GM12864 (cell line): ENCODE measurements around the gene RNGTT.

Experiments used
- DNase-seq: peaks from one replicate; pipeline ENCODE4 v3.0.0-alpha.2; 2011; ENCODE audit warnings: low read depth
- H3K4me3 ChIP-seq: 2 replicates; pipeline ENCODE4 v1.5.1; 2011; ENCODE audit warnings: mild to moderate bottlenecking, low read depth, low read length, control low read depth
- TF ChIP-seq, protein P1 (sequence below): IDR thresholded peaks from 2 replicates; pipeline ENCODE4 v1.5.1; 2011; ENCODE audit warnings: low read depth, mild to moderate bottlenecking, moderate library complexity, low read length, control low read depth, inconsistent platforms; ENCODE audit errors: missing control alignments

Gene RNGTT

DNA sequence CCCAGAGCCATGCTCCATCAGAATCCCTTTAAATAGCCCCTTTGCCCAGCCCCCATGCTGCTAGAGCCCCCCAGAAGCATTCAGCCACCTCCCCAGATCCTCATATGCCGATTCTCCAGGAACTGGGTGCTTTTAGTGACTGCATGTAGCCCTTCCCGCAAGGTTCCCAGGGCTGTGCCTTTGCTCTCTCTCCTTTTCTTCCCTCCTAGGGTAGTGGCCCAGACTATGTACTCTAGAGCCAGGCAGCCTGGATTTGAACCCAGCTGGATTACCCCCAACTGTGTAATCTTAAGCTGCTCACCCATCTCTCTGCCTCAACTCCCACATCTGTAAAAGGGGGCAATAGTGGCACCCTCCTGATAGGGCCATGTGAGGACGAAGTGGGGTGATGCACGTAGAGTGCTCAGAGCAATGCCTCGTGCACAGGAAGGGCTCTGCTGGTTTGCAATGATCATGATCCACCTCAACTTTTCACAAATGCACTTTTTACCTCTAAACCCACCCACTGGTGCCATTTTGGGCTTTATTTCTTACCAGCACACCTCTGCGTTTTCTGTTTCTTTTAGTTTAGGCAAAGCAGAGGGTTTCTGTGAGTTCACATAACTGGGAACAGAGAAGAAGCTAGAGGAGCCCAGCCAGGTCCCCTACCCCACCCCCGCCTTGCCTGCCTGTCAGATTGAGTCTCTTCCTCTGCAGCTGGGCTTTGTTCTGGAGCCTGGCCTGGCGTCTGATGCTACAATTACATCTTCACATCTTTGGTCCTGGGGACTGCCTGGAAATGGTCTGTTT is 396.5 kb downstream of the RNGTT start:
- no peak overlapping the region for H3K4me3 ChIP-seq
- TF ChIP-seq, protein P1, sequence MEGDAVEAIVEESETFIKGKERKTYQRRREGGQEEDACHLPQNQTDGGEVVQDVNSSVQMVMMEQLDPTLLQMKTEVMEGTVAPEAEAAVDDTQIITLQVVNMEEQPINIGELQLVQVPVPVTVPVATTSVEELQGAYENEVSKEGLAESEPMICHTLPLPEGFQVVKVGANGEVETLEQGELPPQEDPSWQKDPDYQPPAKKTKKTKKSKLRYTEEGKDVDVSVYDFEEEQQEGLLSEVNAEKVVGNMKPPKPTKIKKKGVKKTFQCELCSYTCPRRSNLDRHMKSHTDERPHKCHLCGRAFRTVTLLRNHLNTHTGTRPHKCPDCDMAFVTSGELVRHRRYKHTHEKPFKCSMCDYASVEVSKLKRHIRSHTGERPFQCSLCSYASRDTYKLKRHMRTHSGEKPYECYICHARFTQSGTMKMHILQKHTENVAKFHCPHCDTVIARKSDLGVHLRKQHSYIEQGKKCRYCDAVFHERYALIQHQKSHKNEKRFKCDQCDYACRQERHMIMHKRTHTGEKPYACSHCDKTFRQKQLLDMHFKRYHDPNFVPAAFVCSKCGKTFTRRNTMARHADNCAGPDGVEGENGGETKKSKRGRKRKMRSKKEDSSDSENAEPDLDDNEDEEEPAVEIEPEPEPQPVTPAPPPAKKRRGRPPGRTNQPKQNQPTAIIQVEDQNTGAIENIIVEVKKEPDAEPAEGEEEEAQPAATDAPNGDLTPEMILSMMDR: no peak
- peak; percentile 78 for DNase-seq

DNA sequence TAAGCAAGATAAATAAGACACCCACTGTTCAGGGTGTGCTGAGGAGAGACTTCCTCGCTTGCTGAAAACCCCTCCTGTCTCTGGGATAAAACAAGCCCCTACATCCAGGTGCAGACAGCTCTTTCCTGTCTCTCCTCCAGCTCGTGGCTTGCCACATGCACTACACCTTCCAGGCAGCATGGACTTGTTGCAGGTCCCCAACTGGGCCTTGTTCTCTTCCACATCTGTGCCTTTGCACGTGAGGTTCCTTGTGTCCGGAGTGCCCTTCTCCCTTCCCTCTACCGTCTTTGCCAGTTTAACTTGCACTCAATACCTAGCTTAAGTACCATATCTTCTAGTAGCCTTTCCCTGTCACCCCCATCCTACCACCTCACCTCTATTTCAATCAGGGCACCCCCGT is 397.6 kb downstream of the RNGTT start:
- TF ChIP-seq, protein P1: no peak
- no peak overlapping the region for H3K4me3 ChIP-seq
- no peak for DNase-seq

DNA sequence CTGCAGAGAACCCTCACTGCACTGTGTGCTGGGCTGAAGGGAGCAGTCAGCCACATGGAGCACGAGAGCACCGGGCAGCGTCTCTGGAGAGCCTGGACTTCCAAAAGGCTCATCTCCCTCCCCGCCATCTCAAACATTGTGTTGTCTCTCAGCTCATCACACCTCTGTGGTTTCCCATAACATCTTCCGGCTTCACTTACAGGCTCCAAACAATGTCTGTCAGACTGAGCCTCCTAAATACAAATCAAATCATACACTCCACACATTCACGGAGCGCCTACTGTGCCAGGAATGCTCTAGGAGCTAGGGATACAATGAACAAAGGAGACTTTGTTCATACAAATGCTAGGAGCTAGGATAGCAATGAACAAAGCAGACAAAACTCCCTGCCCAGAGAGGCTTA is 398.0 kb downstream of the RNGTT start:
- TF ChIP-seq, protein P1: no peak
- no peak overlapping the region for H3K4me3 ChIP-seq
- DNase-seq: no peak

DNA sequence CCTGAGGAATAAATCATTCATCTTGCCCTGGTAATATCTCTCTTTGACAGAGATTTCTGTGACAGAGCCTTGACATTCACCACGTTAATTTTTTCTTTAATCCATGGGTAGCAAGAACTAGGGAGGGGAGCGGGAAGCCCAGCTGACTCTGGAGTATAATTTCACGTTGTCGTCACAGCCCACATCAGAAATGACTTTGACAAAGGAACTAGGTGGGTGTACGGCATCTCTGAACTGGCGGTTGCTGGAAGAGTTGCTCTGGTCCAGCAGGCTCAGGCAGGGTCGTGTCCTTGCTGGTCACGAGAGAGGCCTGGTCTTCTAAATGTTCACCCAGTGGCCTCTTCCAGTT is 400.2 kb downstream of the RNGTT start:
- no peak overlapping the region for H3K4me3 ChIP-seq
- no peak for DNase-seq
- TF ChIP-seq, protein P1: no peak

DNA sequence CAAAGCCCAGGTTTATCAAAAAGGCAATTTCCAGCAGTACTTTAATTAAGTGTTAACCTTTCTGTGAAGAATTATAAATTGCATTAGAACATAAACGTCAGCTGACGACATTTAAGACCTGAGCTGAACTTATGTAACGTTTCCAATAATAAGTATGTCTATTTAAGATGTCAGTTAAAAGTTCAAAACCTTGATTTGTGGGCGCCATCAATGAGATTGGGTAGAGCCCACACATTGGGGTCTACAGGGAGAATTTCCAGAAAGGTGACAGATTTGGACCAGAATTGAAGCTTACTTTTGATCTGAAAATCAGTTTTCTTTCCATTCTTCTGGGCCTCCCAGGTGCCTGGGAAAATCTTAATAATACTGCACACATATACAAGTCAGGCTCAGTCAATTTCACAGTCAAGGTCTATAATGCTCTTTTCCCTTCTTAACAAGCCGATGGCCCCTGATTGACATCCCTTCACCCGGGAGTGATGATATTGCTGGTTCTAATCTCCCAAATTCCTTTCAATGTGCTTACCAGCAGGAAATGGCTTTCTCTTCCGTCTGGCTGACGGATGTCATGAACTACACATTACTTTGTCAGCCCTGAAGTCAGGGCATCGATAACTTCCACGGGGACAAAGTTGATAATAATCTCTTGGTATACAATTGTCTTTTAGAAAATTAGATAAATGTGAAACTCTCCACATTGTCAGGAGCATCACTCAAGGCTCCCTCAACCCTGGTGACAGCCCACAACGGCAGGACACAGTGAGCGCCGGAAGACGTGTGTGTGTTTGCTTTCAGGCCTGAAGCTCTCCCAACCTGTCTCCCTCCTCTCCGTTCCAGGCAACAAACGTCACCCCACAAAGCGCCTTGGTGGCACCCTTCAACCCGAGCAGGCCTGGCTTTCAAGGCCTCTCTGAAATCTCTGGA is 400.8 kb downstream of the RNGTT start:
- no peak overlapping the region for H3K4me3 ChIP-seq
- no peak for DNase-seq
- TF ChIP-seq, protein P1: no peak

DNA sequence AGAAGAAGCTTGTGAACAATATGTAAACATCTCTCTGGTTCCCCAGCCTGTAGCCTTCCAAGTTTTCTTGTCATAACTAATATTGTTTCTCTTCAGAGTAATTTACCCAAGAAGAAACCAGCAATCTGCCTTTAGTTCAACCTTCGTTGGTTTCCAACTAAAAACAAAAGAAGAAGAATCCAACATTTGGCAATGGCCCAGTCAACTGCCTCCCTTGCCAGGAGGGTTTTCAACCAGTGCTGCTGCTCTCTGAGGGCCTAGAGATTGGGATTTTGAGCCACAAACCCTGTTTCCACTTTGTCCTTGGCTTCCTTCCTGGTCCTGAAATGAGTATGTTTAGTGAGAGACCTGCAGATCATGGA is 401.5 kb downstream of the RNGTT start:
- TF ChIP-seq, protein P1: no peak
- H3K4me3 ChIP-seq: no peak overlapping the region
- no peak for DNase-seq
